ENCODE results near the gene CCDC127. TPM values are rescaled to one million over a fixed set of nuclear protein-coding genes. Genes with fewer than 3 reads are reported as not detected.

The CCDC127 gene
- polyA plus RNA-seq, 3 donors, result 0.68 to 1.5 (median 0.85) TPM

- Mint-ChIP-seq H3K36me3 (no peaks in the 10 kb centered on the region), H3K4me3 (no peak overlapping the region), H3K4me1 (peaks cover 6% of the 10 kb centered on the region), H3K27me3 (ENCODE audit: low read depth in 3 of 3) (peaks cover 12 to 35% (median 18%) of the 10 kb centered on the region in 3 donors), H3K27ac (no peak overlapping the region), H3K9me3 (peaks cover 0 to 2% (median 0%) of the 10 kb centered on the region in 7 donors)
- H3K9me3 ChIP-seq (replicated peaks in 1 of 2; ENCODE audit: control insufficient read depth in 1 of 2, insufficient read depth in 1 of 2, low read length in 2 of 2), result no peaks in the 10 kb centered on the region
- H3K4me2 ChIP-seq (replicated peaks; ENCODE audit: extremely low read depth, low read length, poor library complexity, severe bottlenecking), result no peak overlapping the region
- H3K4me3 ChIP-seq (replicated peaks in 1 of 3; ENCODE audit: low read depth in 2 of 3, low read length in 3 of 3), result no peak overlapping the region
- H3K36me3 ChIP-seq (replicated peaks in 1 of 2; ENCODE audit: control insufficient read depth in 1 of 2, insufficient read depth in 2 of 2, low read length in 2 of 2), result no peaks in the 10 kb centered on the region
- no peak for TF ChIP-seq CTCF (IDR thresholded peaks at IDR 0.05)
- no peak overlapping the region for H3K27ac ChIP-seq (ENCODE audit: low read depth in 1 of 2, low read length in 2 of 2)
- peaks cover 0 to 8% of the 10 kb centered on the region in 2 donors for H3K27me3 ChIP-seq (ENCODE audit: control insufficient read depth in 2 of 2, insufficient read depth in 2 of 2, low read length in 2 of 2)
- WGBS (ENCODE audit: insufficient coverage), result 92% methylated on average over 14 of the region's 17 CpGs
- no peak overlapping the region for H2AFZ ChIP-seq (ENCODE audit: insufficient read depth, low read depth, low read length, poor library complexity, severe bottlenecking)
- H4K20me1 ChIP-seq (ENCODE audit: insufficient read depth, low read length), result no peaks in the 10 kb centered on the region
- H3K79me2 ChIP-seq (ENCODE audit: insufficient read depth, low read length), result no peaks in the 10 kb centered on the region
- no peak overlapping the region for H3K9ac ChIP-seq (ENCODE audit: insufficient read depth, low read length, poor library complexity, severe bottlenecking)
- no peak for DNase-seq
- peaks cover 0 to 3% of the 10 kb centered on the region in 2 donors for H3K4me1 ChIP-seq (ENCODE audit: control insufficient read depth in 1 of 2, insufficient read depth in 2 of 2, low read length in 2 of 2)
- intact Hi-C loops (cut with micrococcal nuclease), result no loop called here
Measured at GRCh38 chr5:192970-193831, 24.8 kb downstream of the CCDC127 start.

DNA sequence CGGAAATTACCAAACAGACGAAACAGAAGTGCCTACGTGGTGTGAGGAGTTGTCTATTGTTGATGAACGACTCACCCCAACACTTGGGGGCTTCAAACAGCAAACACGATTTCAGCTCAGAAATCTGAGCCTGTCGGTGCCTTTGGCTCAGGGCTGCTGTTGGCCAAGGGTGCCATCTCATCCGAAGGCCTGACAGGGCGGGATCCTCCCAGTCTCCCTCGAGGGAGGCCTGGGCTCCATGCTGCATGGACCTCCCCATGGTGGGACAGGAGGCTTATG, 25.3 kb downstream of the CCDC127 start:
- 94% methylated on average over 6 of the region's 9 CpGs for WGBS (ENCODE audit: insufficient coverage)
- H2AFZ ChIP-seq (ENCODE audit: insufficient read depth, low read depth, low read length, poor library complexity, severe bottlenecking), result no peak overlapping the region
- peaks cover 0 to 8% of the 10 kb centered on the region in 2 donors for H3K27me3 ChIP-seq (ENCODE audit: control insufficient read depth in 2 of 2, insufficient read depth in 2 of 2, low read length in 2 of 2)
- intact Hi-C loops (cut with micrococcal nuclease), result no loop called here
- H3K9me3 ChIP-seq (replicated peaks in 1 of 2; ENCODE audit: control insufficient read depth in 1 of 2, insufficient read depth in 1 of 2, low read length in 2 of 2), result no peaks in the 10 kb centered on the region
- TF ChIP-seq CTCF (IDR thresholded peaks at IDR 0.05), result no peak
- H3K4me1 Mint-ChIP-seq, result peaks cover 6% of the 10 kb centered on the region
- no peak overlapping the region for H3K4me3 ChIP-seq (replicated peaks in 1 of 3; ENCODE audit: low read depth in 2 of 3, low read length in 3 of 3)
- peak overlapping the region in 1 of 2 donors; percentile 62 for H3K4me3 Mint-ChIP-seq
- no peak overlapping the region for H3K27ac Mint-ChIP-seq
- peaks cover 0 to 2% (median 0%) of the 10 kb centered on the region in 7 donors for H3K9me3 Mint-ChIP-seq
- H3K27me3 Mint-ChIP-seq (ENCODE audit: low read depth in 3 of 3), result peaks cover 13 to 35% (median 18%) of the 10 kb centered on the region in 3 donors
- peaks cover 0 to 3% of the 10 kb centered on the region in 2 donors for H3K4me1 ChIP-seq (ENCODE audit: control insufficient read depth in 1 of 2, insufficient read depth in 2 of 2, low read length in 2 of 2)
- no peak overlapping the region for H3K9ac ChIP-seq (ENCODE audit: insufficient read depth, low read length, poor library complexity, severe bottlenecking)
- H4K20me1 ChIP-seq (ENCODE audit: insufficient read depth, low read length), result no peaks in the 10 kb centered on the region
- no peaks in the 10 kb centered on the region for H3K36me3 ChIP-seq (replicated peaks in 1 of 2; ENCODE audit: control insufficient read depth in 1 of 2, insufficient read depth in 2 of 2, low read length in 2 of 2)
- H3K79me2 ChIP-seq (ENCODE audit: insufficient read depth, low read length), result no peaks in the 10 kb centered on the region
- no peaks in the 10 kb centered on the region for H3K36me3 Mint-ChIP-seq
- H3K27ac ChIP-seq (ENCODE audit: low read depth in 1 of 2, low read length in 2 of 2), result no peak overlapping the region
- H3K4me2 ChIP-seq (replicated peaks; ENCODE audit: extremely low read depth, low read length, poor library complexity, severe bottlenecking), result no peak overlapping the region
- DNase-seq, result no peak

Measured in CD14-positive monocyte (primary cell).